Lower leg skin (tissue), 4 donors: ENCODE results near the gene CABLES1. TPM values are rescaled to one million over a fixed set of nuclear protein-coding genes. Genes with fewer than 3 reads are reported as not detected.

Experiments used
- DNase-seq, 2 donors: peaks; one replicate each; pipeline ENCODE4 v3.0.0-alpha.2; 2019; ENCODE audit warnings: low spot score in 2 of 2
- H3K4me3 ChIP-seq: fragments of 200-600 bp; sonication (generic); 2 replicates; pipeline ENCODE4 v1.5.1; 2017; ENCODE audit warnings: mild to moderate bottlenecking, low read depth; ENCODE audit not compliant: poor library complexity, severe bottlenecking
- POLR2A ChIP-seq, 2 donors: fragments of 450-650 bp; IDR thresholded peaks; one replicate each; pipeline ENCODE4 v1.6.1; 2016 to 2017; ENCODE audit warnings: antibody characterized with exemption in 2 of 2, mild to moderate bottlenecking in 1 of 2, moderate library complexity in 1 of 2
- WGBS, 2 donors: methylation state at CpG; one replicate each; pipeline ENCODE4 v1.1.5; 2018; 5-methylcytosine and 5-hydroxymethylcytosine counted together
- intact Hi-C: fragments of 100-400 bp; cut with DNase I; formaldehyde crosslinking; loops from one replicate; pipeline ENCODE4 v1.15.0; 2023; ENCODE audit warnings: low total_unique reads
- total RNA-seq, 4 donors: library from RNA; depleted of rRNA; stranded (reverse); fragments of >200 nt; gene quantifications; one replicate each; pipeline ENCODE4 v1.1.0, GENCODE V29; 2016
- TF ChIP-seq, protein P1 (sequence below), 3 donors: fragments of 450-650 bp; IDR thresholded peaks; one replicate each; pipeline ENCODE4 v1.5.1; 2016; ENCODE audit warnings: antibody characterized with exemption in 3 of 3, mild to moderate bottlenecking in 3 of 3, moderate library complexity in 2 of 3

CABLES1 gene
- total RNA-seq, 4 donors from 2014 or later: 15.0 to 52.5 (median 27.5) TPM

DNA sequence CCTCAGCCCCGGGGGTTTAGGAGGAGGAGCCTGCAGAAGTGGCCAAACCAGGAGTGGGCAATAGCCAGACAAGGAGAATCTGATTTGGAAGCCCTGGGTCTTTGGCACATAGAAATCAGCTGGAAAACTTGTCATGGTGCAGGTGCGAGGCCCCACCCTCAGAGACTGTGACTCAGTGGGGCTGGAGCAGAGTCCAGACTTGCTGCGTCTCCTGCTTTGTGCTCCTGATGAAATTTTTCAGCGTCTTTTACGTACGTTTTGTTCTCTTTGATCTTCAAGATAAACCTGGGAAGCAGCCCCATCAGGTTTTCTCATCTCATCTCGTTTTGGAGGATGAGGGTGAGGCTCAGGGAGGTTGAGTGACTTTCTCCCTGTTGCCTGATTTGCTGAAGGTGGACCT lies 114.1 kb downstream of the CABLES1 start:
- 71 to 73% methylated on average over 7 of the region's 7 CpGs for WGBS, 2 donors
- intact Hi-C loops: no loop called here
- TF ChIP-seq, protein P1, sequence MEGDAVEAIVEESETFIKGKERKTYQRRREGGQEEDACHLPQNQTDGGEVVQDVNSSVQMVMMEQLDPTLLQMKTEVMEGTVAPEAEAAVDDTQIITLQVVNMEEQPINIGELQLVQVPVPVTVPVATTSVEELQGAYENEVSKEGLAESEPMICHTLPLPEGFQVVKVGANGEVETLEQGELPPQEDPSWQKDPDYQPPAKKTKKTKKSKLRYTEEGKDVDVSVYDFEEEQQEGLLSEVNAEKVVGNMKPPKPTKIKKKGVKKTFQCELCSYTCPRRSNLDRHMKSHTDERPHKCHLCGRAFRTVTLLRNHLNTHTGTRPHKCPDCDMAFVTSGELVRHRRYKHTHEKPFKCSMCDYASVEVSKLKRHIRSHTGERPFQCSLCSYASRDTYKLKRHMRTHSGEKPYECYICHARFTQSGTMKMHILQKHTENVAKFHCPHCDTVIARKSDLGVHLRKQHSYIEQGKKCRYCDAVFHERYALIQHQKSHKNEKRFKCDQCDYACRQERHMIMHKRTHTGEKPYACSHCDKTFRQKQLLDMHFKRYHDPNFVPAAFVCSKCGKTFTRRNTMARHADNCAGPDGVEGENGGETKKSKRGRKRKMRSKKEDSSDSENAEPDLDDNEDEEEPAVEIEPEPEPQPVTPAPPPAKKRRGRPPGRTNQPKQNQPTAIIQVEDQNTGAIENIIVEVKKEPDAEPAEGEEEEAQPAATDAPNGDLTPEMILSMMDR (IDR thresholded peaks at IDR 0.05): no peak
- no peak for TF ChIP-seq POLR2A (IDR thresholded peaks at IDR 0.05)

GRCh38 chr18:23250893-23251656 lies 115.8 kb downstream of the CABLES1 start:
- DNase-seq: no peak
- H3K4me3 ChIP-seq: no peak overlapping the region
- TF ChIP-seq POLR2A (IDR thresholded peaks at IDR 0.05): no peak
- TF ChIP-seq, protein P1 (IDR thresholded peaks at IDR 0.05): no peak
- 56 to 72% methylated on average over 13 of the region's 13 CpGs for WGBS, 2 donors
- intact Hi-C loops: no loop called here

More for the DNA sequence above, 114.1 kb downstream of the CABLES1 start:
- H3K4me3 ChIP-seq: no peak overlapping the region
- DNase-seq: no peak

GRCh38 chr18:23253630-23254029 lies 118.3 kb downstream of the CABLES1 start:
- TF ChIP-seq, protein P1 (IDR thresholded peaks at IDR 0.05): no peak
- no peak for TF ChIP-seq POLR2A (IDR thresholded peaks at IDR 0.05)
- H3K4me3 ChIP-seq: no peak overlapping the region
- WGBS, 2 donors: 89 to 91% methylated on average over 12 of the region's 12 CpGs
- no peak for DNase-seq
- intact Hi-C loops: no loop called here

- 80% methylated on average over 9 of the region's 9 CpGs for WGBS, 2 donors
- no peak for DNase-seq
- TF ChIP-seq, protein P1 (IDR thresholded peaks at IDR 0.05): no peak
- TF ChIP-seq POLR2A (IDR thresholded peaks at IDR 0.05): no peak
- no peak overlapping the region for H3K4me3 ChIP-seq
- intact Hi-C loops: no loop called here
Observed at GRCh38 chr18:23257137-23257536, 121.9 kb downstream of the CABLES1 start.

GRCh38 chr18:23257686-23258565 lies 122.6 kb downstream of the CABLES1 start:
- H3K4me3 ChIP-seq: no peak overlapping the region
- DNase-seq: peak in 1 of 2 donors; percentile 65
- intact Hi-C loops: no loop called here
- 57 to 60% methylated on average over 25 of the region's 25 CpGs for WGBS, 2 donors
- no peak for TF ChIP-seq POLR2A (IDR thresholded peaks at IDR 0.05)
- TF ChIP-seq, protein P1 (IDR thresholded peaks at IDR 0.05): no peak
